ENCODE data around the gene OGDH. TPM values are rescaled to one million over a fixed set of nuclear protein-coding genes. Genes with fewer than 3 reads are reported as not detected.

The OGDH gene
- total RNA-seq, 1 experiment from 2014 or later: 75.1 TPM

- TF ChIP-seq CTCF (IDR thresholded peaks at IDR 0.05; ENCODE audit: unreplicated experiment): no peak
- POLR2A ChIA-PET: interaction anchor here (0.9 to 1.2 kb wide), 2 partner anchors 27 to 63 kb away, joined by 3 to 4 read pairs; no protein-coding TSS in a partner anchor
- Mint-ChIP-seq H3K27me3 (ENCODE audit: insufficient read depth, unreplicated experiment) (no peaks in the 10 kb centered on the region), H3K27ac (ENCODE audit: low read depth, unreplicated experiment) (no peak overlapping the region), H3K4me1 (ENCODE audit: insufficient read depth, unreplicated experiment) (no peaks in the 10 kb centered on the region), H3K4me3 (ENCODE audit: unreplicated experiment) (no peak overlapping the region), H3K9me3 (ENCODE audit: unreplicated experiment) (no peaks in the 10 kb centered on the region), H3K36me3 (ENCODE audit: insufficient read depth, unreplicated experiment) (peaks cover 81% of the 10 kb centered on the region)
- no peak for DNase-seq (ENCODE audit: unreplicated experiment)
- intact Hi-C loops (cut with micrococcal nuclease): no loop called here
- BruUV-seq (replicated peaks): no TSS peak
- CTCF ChIA-PET: no interaction called here
Measured at GRCh38 chr7:44703921-44704320, 97.5 kb downstream of the OGDH start.

- peaks cover 78% of the 10 kb centered on the region for H3K36me3 Mint-ChIP-seq (ENCODE audit: insufficient read depth, unreplicated experiment)
- no peak overlapping the region for H3K27ac Mint-ChIP-seq (ENCODE audit: low read depth, unreplicated experiment)
- CTCF ChIA-PET: interaction anchor here (0.6 kb wide), 1 partner anchor 491 kb away, joined by 3 read pairs; no protein-coding TSS in a partner anchor
Measured at GRCh38 chr7:44705434-44705833, 99.0 kb downstream of the OGDH start.

GRCh38 chr7:44706788-44707557 is 100.5 kb downstream of the OGDH start:
- CTCF ChIA-PET: no interaction called here
- H3K36me3 Mint-ChIP-seq (ENCODE audit: insufficient read depth, unreplicated experiment): peaks cover 62% of the 10 kb centered on the region
- intact Hi-C loops (cut with micrococcal nuclease): no loop called here
- DNase-seq (ENCODE audit: unreplicated experiment): no peak
- no peak for TF ChIP-seq CTCF (IDR thresholded peaks at IDR 0.05; ENCODE audit: unreplicated experiment)
- H3K27ac Mint-ChIP-seq (ENCODE audit: low read depth, unreplicated experiment): no peak overlapping the region
- POLR2A ChIA-PET: no interaction called here
- no peaks in the 10 kb centered on the region for H3K27me3 Mint-ChIP-seq (ENCODE audit: insufficient read depth, unreplicated experiment)
- no peak overlapping the region for H3K4me3 Mint-ChIP-seq (ENCODE audit: unreplicated experiment)
- no TSS peak for BruUV-seq (replicated peaks)
- no peaks in the 10 kb centered on the region for H3K4me1 Mint-ChIP-seq (ENCODE audit: insufficient read depth, unreplicated experiment)
- H3K9me3 Mint-ChIP-seq (ENCODE audit: unreplicated experiment): no peaks in the 10 kb centered on the region

More at GRCh38 chr7:44705434-44705833, 99.0 kb downstream of the OGDH start:
- no TSS peak for BruUV-seq (replicated peaks)
- Mint-ChIP-seq H3K4me1 (ENCODE audit: insufficient read depth, unreplicated experiment) (no peaks in the 10 kb centered on the region), H3K9me3 (ENCODE audit: unreplicated experiment) (no peaks in the 10 kb centered on the region), H3K4me3 (ENCODE audit: unreplicated experiment) (no peak overlapping the region), H3K27me3 (ENCODE audit: insufficient read depth, unreplicated experiment) (no peaks in the 10 kb centered on the region)
- intact Hi-C loops (cut with micrococcal nuclease): no loop called here
- DNase-seq (ENCODE audit: unreplicated experiment): no peak
- POLR2A ChIA-PET: interaction anchor here (0.6 to 0.9 kb wide), 2 partner anchors 42 to 257 kb away, joined by 3 to 4 read pairs; no protein-coding TSS in a partner anchor
- no peak for TF ChIP-seq CTCF (IDR thresholded peaks at IDR 0.05; ENCODE audit: unreplicated experiment)

GRCh38 chr7:44707558-44708230 is 101.3 kb downstream of the OGDH start:
- BruUV-seq (replicated peaks): no TSS peak
- Mint-ChIP-seq H3K27ac (ENCODE audit: low read depth, unreplicated experiment) (no peak overlapping the region), H3K27me3 (ENCODE audit: insufficient read depth, unreplicated experiment) (no peaks in the 10 kb centered on the region), H3K36me3 (ENCODE audit: insufficient read depth, unreplicated experiment) (peaks cover 55% of the 10 kb centered on the region), H3K9me3 (ENCODE audit: unreplicated experiment) (no peaks in the 10 kb centered on the region), H3K4me3 (ENCODE audit: unreplicated experiment) (no peak overlapping the region), H3K4me1 (ENCODE audit: insufficient read depth, unreplicated experiment) (no peaks in the 10 kb centered on the region)
- DNase-seq (ENCODE audit: unreplicated experiment): no peak
- ChIA-PET POLR2A (interaction anchor here (1.1 kb wide), 1 partner anchor 11 kb away, joined by 4 read pairs; no protein-coding TSS in a partner anchor), CTCF (no interaction called here)
- TF ChIP-seq CTCF (IDR thresholded peaks at IDR 0.05; ENCODE audit: unreplicated experiment): no peak
- intact Hi-C loops (cut with micrococcal nuclease): no loop called here
